Embryonic facial prominence (tissue), 1 donor: ENCODE data around the gene TBL1XR1.
"Not testable (repeated sequence)": the region's sequence is repeated elsewhere in the genome, so short reads cannot be mapped to it uniquely, and the experiment has no call there.

ENCODE experiments used
- DNase-seq: peaks from one replicate; pipeline ENCODE4 v3.0.0-alpha.2; 2016; ENCODE audit errors: extremely low spot score

Gene TBL1XR1

DNA sequence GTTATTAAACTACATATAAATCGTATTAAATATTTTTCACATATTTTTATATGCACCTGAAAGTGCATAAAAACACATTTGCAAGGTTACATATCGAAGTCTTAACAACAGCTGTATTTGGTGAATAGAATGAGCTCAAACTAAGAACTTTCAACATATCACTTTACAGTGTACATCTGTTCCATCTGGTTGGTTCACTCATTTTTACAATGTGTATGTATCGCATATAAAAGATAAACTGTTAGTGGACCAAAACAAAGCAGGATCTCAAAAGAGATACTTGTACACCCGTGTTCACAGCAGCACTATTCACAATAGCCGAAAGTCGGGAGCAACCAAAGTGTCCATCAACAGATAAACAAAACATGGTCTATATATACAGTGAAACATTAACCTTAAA, 55.8 kb downstream of the TBL1XR1 start:
- DNase-seq: no peak

DNA sequence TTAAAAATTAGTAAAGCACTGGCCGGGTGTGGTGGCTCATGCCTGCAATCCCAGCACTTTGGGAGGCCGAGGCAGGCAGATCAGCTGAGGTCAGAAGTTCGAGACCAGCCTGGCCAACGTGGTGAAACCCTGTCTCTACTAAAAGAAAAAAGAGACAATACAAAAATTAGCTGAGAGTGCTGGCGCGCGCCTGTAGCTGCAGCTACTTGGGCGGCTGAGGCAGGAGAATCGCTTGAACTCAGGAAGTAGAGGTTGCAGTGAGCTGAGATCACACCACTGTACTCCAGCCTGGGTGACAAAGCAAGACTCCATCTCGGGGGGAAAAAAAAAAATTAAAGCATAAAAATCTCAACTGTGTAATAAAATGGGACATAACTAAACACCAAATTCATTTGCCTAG, 58.1 kb downstream of the TBL1XR1 start:
- not testable (repeated sequence) for DNase-seq

DNA sequence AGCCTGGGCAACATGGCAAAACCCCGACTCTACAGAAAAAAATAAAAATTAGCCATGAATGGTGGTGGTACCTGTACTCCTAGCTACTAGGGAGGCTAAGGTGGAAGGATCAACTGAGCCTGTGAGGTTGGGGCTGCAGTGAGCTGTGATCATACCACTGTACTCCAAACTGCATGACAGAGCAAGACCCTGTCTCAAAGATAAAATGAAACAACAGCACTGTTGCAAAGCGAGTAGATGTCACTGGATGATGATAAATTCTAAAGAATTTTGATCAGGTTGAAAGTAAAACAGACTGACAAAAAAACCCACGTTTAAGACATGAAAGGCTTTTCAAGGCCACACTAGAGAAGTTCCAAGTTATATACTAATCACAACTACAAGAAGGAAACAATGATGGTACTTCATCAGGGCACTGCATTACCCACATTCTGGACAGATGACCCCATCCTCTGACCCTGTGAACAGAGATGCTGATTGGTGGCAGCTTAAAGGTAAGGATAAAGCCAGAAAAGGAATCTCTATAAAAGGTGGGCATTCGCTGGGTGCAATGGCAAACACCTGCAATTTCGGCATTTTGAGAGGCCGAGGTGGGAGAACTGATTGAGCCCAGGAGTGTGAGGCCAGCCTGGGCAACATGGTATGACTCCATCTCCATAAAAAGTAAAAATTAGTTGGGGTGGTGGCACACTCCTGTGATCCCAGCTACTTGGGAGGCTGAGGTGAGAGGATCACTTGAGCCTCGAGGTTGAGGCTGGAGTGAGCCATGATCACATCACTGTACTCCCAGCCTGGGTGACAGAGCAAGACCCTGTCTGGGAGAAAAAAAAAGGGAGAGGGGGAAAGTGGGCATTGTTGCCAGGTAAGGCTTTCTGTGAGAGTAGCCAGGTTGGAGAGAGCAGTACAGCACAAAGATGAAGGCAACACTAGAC, 59.2 kb downstream of the TBL1XR1 start:
- DNase-seq: no peak

DNA sequence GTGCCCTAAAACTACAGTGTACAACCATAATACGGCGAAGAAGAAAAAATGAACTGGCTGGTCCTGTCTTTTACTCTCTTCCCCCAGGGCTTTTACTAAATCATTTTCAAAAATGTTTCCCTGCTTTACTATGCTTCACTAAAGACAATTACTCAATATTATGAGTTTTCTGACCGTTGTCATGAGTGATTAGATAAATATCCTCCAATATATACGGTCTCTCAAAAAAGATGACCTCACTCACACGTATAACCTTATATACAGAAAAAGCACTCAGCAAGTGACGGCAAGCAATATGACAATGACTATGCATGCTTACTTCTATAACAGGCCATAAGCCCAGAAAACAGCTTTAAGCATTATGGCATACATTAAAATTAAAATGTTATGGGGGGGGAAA, 60.5 kb downstream of the TBL1XR1 start:
- DNase-seq: no peak

DNA sequence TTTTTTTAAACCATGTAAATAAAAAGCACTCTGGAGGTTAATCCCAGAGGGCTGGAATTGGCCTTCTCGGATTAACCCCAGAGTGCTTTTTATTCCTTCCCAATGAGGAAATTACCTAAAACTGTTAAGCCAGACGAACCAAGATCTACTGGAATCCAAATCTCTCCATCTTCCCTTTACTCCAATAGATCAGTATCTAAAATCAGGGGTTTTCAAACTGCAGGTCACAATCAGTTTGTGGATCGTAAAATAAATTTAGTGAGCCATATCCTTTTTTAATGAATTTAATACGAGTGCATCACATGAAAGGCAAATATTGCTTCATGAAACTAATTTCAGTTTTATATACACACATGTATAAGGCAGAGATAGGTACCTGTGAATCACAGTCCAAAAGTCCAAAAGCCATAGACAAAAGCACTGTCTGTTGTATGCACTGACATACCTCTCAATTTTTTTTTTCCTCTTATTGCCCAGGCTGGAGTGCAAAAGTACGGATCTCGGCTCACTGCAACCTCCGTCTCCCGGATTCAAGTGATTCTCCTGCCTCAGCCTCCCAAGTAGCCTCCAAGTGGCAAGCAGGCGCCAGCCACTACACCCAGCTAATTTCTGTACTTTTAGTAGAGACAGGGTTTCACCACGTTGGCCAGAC, 61.3 kb downstream of the TBL1XR1 start:
- no peak for DNase-seq

DNA sequence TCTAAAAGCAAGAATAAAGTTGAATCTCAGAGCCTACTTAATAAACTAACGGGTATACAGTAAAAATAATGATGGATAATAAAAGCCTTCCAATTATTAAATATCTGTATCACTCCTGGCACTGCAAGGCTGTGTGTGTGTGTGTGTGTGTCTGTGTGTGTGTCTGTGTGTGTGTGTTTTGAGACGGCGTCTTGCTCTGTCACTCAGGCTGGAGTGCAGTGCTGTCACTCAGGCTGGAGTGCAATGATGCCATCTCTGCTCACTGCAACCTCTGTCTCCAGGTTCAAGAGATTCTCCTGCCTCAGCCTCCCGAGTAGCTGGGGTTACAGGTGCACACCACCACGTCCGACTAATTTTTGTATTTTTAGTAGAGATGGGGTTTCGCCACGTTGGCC, 62.5 kb downstream of the TBL1XR1 start:
- no peak for DNase-seq

DNA sequence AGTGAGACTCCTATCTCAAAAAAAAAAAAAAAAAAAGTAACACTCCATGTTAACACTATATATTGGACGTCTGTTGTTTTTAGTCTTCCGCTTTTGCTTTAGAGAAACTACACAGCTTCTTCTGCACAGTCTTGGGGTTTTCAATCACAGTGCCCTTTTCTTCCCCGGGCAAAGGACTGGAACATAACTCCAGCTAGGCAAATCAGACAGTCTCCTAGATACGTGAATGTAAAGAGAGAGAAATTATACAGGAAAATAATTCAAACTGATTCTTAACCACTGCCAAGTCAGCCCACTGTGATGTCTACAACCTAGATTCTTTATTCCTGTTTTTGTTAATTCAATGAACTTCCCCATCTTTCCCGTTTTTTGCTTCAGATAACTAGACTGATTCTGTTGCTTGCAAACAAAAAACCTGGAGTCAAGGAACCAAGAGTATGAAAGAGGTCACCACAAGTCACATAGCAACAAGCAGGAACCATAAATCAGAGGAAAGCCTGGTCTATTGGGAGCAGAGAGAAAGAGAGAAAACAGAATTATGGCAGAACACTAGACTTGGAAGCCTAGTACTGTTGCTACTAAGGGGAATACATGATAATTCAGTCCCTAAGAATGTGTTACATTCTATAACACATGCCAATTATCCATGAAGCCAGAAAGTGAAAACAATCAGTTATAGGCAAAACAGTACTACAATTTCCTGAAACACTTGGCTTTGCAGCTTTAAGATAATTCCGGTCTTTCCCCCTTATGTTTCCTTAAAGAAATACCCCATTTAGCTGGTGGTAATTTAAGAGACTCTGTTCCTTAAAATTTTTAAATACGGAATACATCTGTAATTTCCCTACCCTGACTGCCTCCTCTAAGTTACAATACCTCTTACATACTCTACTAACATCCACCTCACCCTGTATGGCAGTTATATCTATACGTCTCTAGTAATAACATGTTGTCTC, 63.1 kb downstream of the TBL1XR1 start:
- DNase-seq: no peak

DNA sequence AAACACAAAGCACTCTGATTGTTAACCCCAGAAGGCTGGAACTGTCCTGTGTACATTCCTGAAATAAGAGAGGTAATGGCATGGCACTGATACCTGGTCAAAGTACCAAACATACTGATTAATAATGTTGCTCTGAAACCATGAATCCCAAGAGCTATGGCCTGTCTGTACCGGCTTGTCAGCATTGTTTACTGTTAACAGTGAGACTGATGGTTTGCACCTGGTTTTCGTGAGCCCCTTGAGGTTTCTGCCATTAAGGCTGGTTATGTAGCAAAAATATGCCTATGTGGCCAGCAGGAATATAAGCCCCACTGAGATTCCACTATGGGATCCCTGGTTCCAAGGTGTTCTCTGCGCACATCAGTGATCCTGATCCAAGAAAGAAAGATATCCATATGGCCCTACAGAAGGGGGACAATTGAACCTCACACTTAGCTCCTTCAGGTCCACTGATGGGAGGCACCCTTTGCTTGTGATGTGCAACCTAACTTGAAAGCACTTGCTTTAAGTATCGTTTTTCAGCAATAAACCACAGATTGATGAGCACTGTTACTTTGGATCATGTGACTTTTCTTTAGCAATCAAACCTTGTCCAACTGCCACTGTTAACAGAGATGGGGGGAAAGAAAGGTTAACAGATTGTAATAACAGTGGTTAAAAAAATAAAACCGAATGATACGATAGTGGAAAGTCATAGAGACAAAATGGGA, 65.2 kb downstream of the TBL1XR1 start:
- DNase-seq: no peak

DNA sequence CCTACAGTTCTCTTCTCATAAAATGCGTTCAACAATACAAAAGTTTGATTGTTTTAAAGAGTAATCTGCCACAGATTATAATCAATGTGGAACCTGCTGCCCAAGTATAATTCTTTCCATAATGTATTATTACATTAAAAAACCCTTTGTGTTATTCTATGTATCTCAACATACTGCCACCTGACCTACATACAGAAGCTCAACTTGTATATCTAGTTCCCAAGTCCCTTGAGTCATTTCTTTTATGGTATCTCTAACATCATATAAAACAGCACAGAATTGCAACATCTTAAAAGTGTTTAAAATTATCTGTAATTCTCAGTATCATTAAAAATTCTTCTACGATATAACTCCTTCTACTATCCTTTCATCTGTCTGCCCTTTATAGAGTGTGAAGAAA, 70.3 kb downstream of the TBL1XR1 start:
- DNase-seq: no peak

DNA sequence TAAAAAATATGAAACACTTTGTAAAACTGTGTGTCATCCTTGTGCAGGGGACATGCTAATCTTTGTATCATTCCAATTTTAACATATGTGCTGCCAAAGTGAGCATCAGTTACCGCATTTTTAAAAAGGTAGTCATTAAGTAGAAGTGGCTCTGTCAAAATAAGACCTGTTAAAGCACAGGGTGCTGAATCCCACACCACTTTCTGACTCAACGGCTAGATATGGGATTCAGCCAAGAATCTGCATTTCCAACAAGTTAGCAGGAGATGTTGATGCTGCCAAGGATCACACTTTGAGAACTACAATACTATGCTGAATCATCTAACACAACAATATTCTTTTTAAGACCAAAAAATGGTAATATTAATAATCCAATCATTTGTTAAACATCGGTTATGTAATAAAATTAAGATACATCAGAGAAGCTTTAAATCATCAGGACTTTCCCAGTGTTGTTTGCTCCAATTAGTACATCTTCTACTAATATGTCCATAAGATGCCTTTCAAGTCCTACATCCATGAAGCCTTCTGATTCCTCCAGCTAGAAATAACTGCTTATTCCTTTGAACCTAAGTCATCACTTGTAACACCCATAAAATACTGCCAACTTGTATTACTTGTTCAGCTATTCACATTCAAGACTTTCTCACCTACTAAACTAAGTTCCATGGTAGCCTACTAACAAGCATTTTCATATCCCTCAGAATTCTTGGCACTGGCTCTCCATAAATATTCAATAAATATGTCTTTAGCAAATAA, 71.1 kb downstream of the TBL1XR1 start:
- no peak for DNase-seq

DNA sequence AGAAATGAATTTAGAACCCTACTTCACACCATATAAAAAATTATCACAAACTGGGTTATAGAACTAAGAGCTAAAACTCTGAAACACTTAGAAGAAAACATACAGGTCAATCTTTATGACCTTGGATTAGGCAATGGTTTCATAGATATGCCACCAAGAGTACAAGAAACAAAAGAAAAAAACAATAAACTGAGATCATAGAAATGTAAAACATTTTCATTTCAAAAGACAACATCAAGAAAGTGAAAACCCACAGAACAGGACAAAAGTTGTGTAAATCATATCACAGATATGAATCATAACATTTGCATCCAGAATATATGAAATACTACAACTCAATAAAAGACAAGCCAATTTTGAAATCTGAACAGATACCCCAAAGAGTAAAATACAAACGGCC, 72.4 kb downstream of the TBL1XR1 start:
- DNase-seq: no peak

DNA sequence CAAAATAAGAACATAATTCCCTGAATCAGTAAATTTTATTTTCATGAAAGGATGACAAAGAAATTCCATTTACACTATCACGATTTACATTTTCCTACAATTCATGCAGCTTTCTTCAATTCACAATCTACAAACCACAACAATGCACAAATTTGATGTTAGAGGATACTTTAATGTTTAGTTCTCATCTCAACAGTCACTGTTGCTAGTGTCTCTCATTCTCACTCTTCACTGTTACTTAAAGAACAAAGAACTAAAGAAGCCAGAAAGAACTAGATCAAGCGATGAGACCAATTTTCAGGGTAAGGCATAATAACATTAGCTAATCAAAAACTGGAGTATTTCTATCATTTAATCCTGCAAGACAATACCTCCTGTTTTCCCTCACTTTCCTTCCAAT, 73.5 kb downstream of the TBL1XR1 start:
- no peak for DNase-seq

DNA sequence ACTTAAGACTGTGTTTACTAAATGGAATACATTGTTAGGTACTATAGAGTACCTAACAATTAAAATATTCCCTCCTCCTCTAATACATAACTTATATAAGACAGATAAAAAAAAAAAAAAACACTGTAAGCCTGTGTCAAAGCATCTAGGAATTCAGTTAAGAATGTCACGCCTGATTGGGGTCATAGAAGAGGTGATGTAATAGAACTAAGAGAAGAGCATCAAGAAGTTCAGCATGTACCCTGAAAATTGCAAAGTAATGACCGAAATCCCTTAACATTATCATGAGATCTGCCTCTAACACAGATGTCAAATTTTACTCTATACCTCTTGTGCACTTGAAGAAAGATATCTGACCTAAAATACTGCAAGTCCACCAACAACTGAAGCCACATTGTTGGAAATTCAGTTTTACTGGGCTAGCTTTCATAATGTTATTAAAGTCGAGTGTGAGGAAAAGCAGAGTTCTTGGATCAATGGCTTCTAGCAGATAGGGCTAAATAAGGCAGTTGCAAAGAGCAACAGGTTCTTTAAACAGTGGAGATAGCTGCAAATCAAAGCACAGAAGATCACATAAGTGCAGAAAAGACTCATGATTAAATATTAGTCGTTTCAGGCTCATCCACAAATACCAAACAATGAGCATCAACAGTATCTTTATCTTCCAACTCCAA, 75.0 kb downstream of the TBL1XR1 start:
- DNase-seq: no peak

DNA sequence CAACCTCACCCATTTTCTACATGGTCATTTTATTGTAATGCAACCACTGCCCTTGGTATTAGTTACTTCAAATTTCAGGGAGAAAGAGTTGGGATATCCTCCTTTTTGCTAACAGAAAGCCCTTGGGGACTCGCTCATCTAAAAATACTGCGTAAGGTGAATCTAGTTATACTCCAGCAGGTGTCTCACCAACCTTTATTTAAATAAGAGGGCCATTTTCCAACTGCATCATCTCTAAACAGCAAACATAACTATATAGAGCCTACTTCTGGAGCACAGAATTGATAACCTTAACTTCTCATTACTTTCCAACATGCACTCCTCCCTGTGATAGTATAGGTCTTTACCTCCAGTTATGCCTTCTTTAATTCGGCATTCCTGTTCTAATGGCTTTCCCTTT, 77.5 kb downstream of the TBL1XR1 start:
- no peak for DNase-seq

DNA sequence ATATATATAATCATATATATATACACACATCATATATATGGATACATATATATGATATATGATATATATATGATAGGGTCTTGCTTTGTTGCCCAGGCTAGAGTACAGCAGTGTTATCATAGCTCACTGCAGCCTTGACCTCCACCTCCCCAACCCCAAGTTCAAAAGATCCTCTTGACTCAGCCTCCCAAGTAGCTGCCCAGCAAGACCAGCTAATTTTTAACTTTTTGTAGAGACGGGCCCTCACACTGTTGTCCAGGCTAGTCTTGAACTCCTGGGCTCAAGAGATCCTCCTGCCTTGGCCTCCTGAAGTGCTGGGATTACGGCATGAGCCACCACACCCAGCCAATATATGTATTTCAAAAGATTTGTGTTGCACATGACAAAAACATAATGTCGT, 83.0 kb downstream of the TBL1XR1 start:
- DNase-seq: no peak

DNA sequence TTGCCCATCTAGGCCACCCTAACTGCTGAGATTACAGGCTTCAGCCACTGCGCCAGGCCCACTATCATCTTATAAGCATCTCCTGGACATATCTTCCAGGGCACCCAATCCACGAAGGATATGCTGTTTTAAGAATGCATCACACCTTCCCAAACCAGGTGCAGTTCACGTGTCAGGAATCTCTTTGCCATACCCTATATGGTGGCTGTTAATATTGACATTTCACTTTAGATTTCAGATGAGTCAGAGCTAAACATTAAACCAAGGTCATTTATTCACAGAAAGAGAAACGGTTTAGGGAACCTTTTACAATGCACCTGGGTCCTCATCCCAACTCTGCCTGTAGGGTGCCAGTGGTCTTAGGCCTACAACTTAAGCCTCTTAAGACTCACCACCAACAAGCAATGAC, 85.7 kb downstream of the TBL1XR1 start:
- no peak for DNase-seq

DNA sequence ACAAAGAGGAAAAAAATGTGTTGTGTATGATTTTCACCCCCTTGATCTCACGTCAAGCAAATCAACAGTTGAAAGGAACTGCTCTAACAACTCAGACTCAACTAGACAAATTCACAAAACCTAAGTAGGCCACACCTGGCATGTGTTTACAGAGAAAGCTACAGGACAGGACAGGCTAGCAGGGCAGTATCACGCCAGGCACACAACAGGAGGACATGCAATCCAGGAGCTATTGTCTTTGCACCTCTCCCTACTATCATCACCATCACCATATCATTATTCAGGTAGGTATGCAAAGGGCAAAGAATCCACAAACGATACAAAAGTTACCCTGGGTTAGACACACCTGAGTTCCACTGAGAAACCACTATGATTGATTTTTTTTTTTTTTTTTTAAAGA, 86.4 kb downstream of the TBL1XR1 start:
- no peak for DNase-seq

DNA sequence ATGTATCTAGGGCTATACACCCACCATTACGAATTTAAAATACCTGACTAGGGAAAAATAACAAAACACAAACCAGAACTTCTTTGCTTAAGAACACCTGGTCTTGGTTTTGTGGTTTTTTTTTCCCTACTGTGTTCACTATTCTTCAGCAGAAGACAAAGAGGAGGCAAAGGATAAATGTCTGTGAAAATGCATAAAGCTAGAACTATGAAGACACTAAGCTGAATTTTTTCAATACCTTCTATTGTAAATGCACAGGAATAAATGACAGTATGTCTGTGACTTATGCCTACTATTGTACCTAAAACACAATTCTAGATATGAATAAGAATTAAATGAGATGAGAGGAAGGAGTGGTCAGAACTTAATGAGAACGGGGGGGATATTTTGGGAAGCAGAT, 86.9 kb downstream of the TBL1XR1 start:
- no peak for DNase-seq

DNA sequence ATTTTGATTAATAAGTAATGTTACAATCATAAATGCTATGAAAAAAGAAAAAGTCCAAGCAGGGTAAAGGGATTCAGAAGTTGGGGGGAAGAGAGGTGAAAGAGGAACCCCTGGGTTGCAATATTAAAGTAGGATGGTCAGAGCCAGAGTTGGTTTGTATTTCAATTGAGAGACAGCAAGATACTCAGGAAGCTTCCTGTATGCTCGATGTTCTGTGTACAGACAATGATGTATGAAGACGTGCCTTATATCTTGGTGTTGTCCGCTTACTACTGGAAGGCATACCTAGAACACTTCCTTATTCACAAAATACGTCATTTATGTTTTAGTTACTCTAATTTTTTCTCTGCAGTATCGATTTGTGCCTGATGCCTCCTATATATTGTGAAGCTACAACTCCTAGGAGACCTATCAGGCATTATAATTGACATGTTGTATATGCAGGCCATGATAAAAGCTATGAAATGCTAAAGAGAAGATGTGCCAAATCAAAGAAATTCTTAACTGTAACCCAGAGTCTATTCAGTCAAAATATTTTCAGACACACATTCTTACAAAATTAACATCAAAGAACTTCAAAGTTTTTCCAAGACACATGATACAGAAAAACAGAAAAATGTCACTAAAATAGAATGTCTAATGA, 87.5 kb downstream of the TBL1XR1 start:
- DNase-seq: no peak

DNA sequence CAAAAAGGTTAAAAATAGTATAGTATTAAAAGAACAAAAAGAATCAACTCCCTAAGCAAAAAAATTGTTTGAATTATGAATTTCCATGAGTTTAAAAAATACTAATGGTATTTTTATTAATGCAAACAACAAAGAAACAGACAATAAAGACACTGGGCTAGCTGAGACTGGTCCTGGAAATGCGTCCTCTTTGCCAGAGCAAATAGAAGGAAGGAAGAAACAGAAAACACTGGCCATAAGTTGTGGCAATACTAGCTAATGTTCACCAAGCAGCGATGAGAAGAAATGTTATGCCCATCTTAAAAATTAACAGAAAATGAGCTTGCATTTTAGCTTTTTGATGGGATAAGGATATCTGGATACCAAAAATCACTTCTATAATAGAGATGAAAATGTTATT, 88.6 kb downstream of the TBL1XR1 start:
- DNase-seq: no peak
